Activated T-helper 1 cell treated with anti-CD3 and anti-CD28 coated beads, Interleukin-12 subunit alpha, Interleukin-12 subunit beta, Interleukin-2, Interleukin-4 antibody, amounts not matched to agents 30 ng/mL and 10 ng/mL and 1 ng/mL, durations not matched to agents 14 hours and 24 hours and 36 hours (primary cell): ENCODE measurements around the gene AAR2. TPM values are rescaled to one million over a fixed set of nuclear protein-coding genes. Genes with fewer than 3 reads are reported as not detected.
A peak's percentile ranks its signal among the peaks of the same experiment; 100 is the strongest.

Experiments used
- DNase-seq: peaks from one replicate; pipeline ENCODE4 v3.0.0; 2021; ENCODE audit warnings: low spot score
- H3K27ac Mint-ChIP-seq: one replicate; pipeline ENCODE4 v1.8.0; 2021; ENCODE audit warnings: mild to moderate bottlenecking, mixed read lengths
- H3K27me3 Mint-ChIP-seq: one replicate; pipeline ENCODE4 v1.8.0; 2022; ENCODE audit warnings: mild to moderate bottlenecking, moderate library complexity, mixed read lengths; ENCODE audit not compliant: insufficient read depth
- H3K36me3 Mint-ChIP-seq: one replicate; pipeline ENCODE4 v1.8.0; 2021; ENCODE audit warnings: low read depth, mixed read lengths
- H3K4me1 Mint-ChIP-seq: one replicate; pipeline ENCODE4 v1.8.0; 2021; ENCODE audit warnings: low read depth, mixed read lengths
- H3K4me3 Mint-ChIP-seq: one replicate; pipeline ENCODE4 v1.8.0; 2021; ENCODE audit warnings: mild to moderate bottlenecking, moderate library complexity, mixed read lengths
- H3K9me3 Mint-ChIP-seq: one replicate; pipeline ENCODE4 v1.8.0; 2021; ENCODE audit warnings: mixed read lengths
- intact Hi-C: fragments of 100-400 bp; cut with micrococcal nuclease; formaldehyde crosslinking; loops from one replicate; pipeline ENCODE4 v1.15.1; 2024
- total RNA-seq: library from RNA; stranded (reverse); gene quantifications from 2 replicates; pipeline ENCODE4 v1.2.3, GENCODE V29; 2022

Gene AAR2
- total RNA-seq, 1 donor from 2014 or later = 36.7 TPM

DNA sequence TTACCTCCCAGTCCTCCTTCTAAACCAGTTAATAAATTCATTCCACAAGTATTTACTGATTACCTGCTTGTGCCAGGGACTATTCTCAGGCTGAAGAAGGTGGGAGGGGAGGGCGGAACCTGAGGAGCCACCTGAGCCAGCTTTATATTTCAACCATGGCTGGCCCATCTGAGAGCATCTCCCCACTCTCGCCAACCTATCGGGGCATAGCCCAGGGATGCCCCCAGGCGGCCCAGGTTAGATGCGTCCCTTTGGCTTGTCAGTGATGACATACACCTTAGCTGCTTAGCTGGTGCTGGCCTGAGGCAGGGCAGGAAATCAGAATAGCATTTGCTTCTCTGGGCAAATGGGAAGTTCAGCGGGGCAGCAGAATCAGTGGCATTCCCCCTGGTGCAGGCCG lies 4.9 kb upstream of the AAR2 start:
- Mint-ChIP-seq H3K27ac (no peak overlapping the region), H3K4me1 (peaks cover 23% of the 10 kb centered on the region), H3K27me3 (peaks cover 3% of the 10 kb centered on the region), H3K4me3 (no peak overlapping the region), H3K9me3 (no peaks in the 10 kb centered on the region), H3K36me3 (no peaks in the 10 kb centered on the region)
- DNase-seq = no peak
- intact Hi-C loops = no loop called here

DNA sequence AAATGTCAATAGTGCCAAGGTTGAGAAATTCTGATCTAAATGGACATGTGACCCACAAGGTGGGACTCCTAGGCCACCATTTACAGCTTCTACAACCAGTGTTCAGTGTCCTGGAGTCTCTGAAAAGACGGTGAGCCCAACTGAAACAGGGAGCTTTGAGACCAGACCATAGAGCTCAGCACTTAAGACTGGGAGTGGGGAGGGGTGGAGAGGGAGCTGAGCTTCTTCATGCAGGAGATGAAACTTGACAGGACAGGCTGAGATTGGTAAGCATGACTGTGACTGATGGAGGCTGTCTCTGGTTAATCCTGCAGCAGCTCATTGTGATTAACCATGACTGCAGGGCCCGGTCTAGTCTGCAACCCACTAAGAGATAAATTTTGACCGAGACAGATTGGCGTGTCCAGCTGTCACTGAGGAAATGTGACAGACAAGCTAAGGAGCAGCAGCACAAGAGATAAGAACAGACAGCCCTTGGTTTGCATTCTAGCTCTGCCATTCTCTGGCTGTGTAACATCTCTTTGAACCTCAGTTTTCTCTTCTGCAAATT lies 1.4 kb upstream of the AAR2 start:
- Mint-ChIP-seq H3K27ac (no peak overlapping the region), H3K4me3 (peak overlapping the region; percentile 7), H3K9me3 (no peaks in the 10 kb centered on the region), H3K4me1 (peaks cover 35% of the 10 kb centered on the region), H3K27me3 (no peaks in the 10 kb centered on the region), H3K36me3 (peaks cover 17% of the 10 kb centered on the region)
- intact Hi-C loops = loop anchor here (5.0 kb wide), 1 partner anchor 512 kb away; the partner anchor contains the start of gene NDRG3
- DNase-seq = no peak

DNA sequence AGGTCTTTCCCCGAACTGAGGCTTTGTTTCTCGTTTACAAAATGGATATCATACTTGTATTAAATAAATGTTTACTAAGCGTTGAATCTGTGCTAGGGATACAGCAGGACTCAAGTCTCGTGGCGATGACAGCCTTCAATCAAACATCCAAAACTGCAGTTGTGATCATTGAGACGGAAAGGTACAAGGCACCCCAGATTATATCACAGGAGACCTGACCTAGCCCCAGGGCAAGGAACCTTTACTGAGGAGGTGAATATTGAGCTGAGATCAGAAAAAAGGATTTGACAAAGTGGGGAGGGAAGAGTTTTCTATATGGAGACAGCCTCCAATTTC lies 476 bp downstream of the AAR2 start:
- Mint-ChIP-seq H3K9me3 (no peaks in the 10 kb centered on the region), H3K27me3 (no peaks in the 10 kb centered on the region), H3K4me3 (peak overlapping the region; percentile 88), H3K27ac (peak overlapping the region; percentile 91), H3K36me3 (peaks cover 17% of the 10 kb centered on the region), H3K4me1 (peaks cover 30% of the 10 kb centered on the region)
- DNase-seq = no peak
- intact Hi-C loops = loop anchor here (1.0 to 5.0 kb wide), 2 partner anchors 186 to 511 kb away; partner anchors contain the start of gene NDRG3

DNA sequence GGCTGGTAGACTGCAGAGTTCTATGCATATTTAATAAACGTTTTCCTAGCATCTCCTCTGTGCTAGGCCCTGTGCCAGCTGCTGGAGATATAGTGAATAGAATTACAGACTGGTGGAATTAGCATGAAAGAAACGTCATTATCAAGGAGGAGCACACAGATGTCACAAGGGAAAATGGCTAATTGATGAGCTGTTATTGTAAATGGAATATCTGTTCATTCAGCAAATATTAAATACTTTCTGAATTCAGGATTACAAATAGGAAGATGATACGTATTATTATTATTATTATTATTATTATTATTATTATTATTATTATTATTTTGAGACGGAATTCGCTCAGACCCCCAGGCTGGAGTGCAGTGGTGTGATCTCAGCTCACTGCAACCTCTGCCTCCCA lies 1.2 kb downstream of the AAR2 start:
- Mint-ChIP-seq H3K9me3 (no peaks in the 10 kb centered on the region), H3K27me3 (no peaks in the 10 kb centered on the region), H3K4me1 (peaks cover 28% of the 10 kb centered on the region), H3K4me3 (peak overlapping the region; percentile 88), H3K36me3 (peaks cover 17% of the 10 kb centered on the region), H3K27ac (peak overlapping the region; percentile 91)
- intact Hi-C loops = loop anchor here (5.0 kb wide), 1 partner anchor 510 kb away; the partner anchor contains the start of gene NDRG3
- DNase-seq = no peak

- Mint-ChIP-seq H3K4me3 (peak overlapping the region; percentile 66), H3K27ac (no peak overlapping the region), H3K36me3 (peaks cover 17% of the 10 kb centered on the region), H3K9me3 (no peaks in the 10 kb centered on the region), H3K4me1 (peaks cover 23% of the 10 kb centered on the region), H3K27me3 (no peaks in the 10 kb centered on the region)
- DNase-seq = no peak
- intact Hi-C loops = loop anchor here (5.0 kb wide), 1 partner anchor 509 kb away; the partner anchor contains the start of gene NDRG3
Observed at GRCh38 chr20:36238153-36238552, 1.9 kb downstream of the AAR2 start.

DNA sequence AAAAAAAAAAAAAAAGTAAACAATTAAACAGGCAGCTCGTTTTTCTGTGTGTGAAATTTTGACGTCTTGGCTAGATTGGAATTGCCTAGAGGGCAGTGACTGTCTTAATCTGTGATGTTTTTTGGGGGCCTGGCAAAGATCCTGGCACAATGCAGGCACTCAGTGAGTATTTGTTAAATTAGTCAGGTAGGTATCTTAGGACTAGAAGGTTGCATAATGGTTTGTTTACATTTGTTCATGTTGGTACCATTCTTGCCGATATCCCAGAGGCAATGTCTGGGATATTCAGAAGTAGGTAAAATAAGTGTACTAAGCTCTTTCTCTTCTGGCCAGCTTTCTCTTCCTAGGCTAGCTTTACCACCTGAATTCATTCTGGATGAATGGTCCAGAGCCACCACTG lies 2.5 kb downstream of the AAR2 start:
- Mint-ChIP-seq H3K27me3 (no peaks in the 10 kb centered on the region), H3K36me3 (peaks cover 18% of the 10 kb centered on the region), H3K27ac (no peak overlapping the region), H3K4me3 (peak overlapping the region; percentile 59), H3K9me3 (no peaks in the 10 kb centered on the region), H3K4me1 (peaks cover 23% of the 10 kb centered on the region)
- intact Hi-C loops = loop anchor here (5.0 kb wide), 1 partner anchor 509 kb away; the partner anchor contains the start of gene NDRG3
- DNase-seq = no peak

- Mint-ChIP-seq H3K36me3 (peaks cover 27% of the 10 kb centered on the region), H3K9me3 (no peaks in the 10 kb centered on the region), H3K4me3 (no peak overlapping the region), H3K27me3 (no peaks in the 10 kb centered on the region), H3K4me1 (peaks cover 23% of the 10 kb centered on the region), H3K27ac (no peak overlapping the region)
- DNase-seq = no peak
- intact Hi-C loops = no loop called here
Observed at GRCh38 chr20:36240076-36240475, 3.8 kb downstream of the AAR2 start.

DNA sequence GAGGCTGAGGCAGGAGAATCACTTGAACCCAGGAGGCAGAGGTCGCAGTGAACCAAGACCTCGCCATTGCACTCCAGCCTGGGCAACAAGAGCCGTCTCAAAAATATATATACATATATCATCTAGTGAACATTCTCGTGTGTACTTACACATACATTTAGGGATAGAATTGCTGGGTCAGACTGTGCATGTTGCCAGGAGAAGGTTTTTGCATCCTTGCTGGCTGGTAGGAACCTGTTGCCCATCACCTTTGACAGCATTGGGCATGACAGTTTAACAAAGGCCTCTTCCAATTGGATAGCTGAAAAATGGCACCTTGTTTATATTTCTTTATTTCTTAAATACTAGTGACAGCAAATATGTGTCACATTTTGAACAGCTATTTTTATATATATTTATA lies 5.4 kb downstream of the AAR2 start:
- Mint-ChIP-seq H3K4me1 (peaks cover 23% of the 10 kb centered on the region), H3K4me3 (no peak overlapping the region), H3K27me3 (no peaks in the 10 kb centered on the region), H3K36me3 (peaks cover 35% of the 10 kb centered on the region), H3K27ac (no peak overlapping the region), H3K9me3 (no peaks in the 10 kb centered on the region)
- DNase-seq = no peak
- intact Hi-C loops = no loop called here

GRCh38 chr20:36243726-36244125 lies 7.4 kb downstream of the AAR2 start:
- DNase-seq = no peak
- Mint-ChIP-seq H3K27me3 (no peaks in the 10 kb centered on the region), H3K4me3 (no peak overlapping the region), H3K27ac (no peak overlapping the region), H3K4me1 (peaks cover 6% of the 10 kb centered on the region), H3K36me3 (peaks cover 41% of the 10 kb centered on the region), H3K9me3 (no peaks in the 10 kb centered on the region)
- intact Hi-C loops = no loop called here

GRCh38 chr20:36246401-36246800 lies 10.1 kb downstream of the AAR2 start:
- Mint-ChIP-seq H3K36me3 (peaks cover 38% of the 10 kb centered on the region), H3K27ac (no peak overlapping the region), H3K27me3 (no peaks in the 10 kb centered on the region), H3K4me1 (peaks cover 5% of the 10 kb centered on the region), H3K4me3 (no peak overlapping the region), H3K9me3 (no peaks in the 10 kb centered on the region)
- DNase-seq = no peak
- intact Hi-C loops = no loop called here

DNA sequence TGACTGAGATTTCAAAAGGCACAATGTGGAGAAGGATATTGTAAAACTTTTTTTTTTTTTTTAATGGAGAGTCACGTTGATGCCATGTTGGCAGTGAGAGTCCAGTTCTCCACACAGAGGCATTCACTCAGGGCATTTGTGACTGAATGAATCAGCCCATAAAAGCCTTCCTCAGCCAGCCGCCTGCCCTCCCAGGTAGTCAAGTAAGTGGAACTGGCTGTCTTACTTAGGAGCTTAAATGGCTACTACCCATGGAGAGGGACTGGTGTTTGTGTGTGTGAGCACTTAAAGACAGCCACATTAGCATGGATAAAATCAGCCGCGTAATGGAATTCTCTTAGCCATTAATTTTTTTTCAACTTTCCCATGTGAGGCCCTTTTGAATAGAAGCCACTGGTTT lies 12.6 kb downstream of the AAR2 start:
- intact Hi-C loops = no loop called here
- Mint-ChIP-seq H3K4me1 (peaks cover 9% of the 10 kb centered on the region), H3K36me3 (peaks cover 38% of the 10 kb centered on the region), H3K27ac (no peak overlapping the region), H3K9me3 (no peaks in the 10 kb centered on the region), H3K4me3 (no peak overlapping the region), H3K27me3 (no peaks in the 10 kb centered on the region)
- DNase-seq = no peak

- H3K4me3 Mint-ChIP-seq = no peak overlapping the region
- H3K36me3 Mint-ChIP-seq = peaks cover 36% of the 10 kb centered on the region
- H3K9me3 Mint-ChIP-seq = no peaks in the 10 kb centered on the region
- H3K27ac Mint-ChIP-seq = no peak overlapping the region
- DNase-seq = no peak
- intact Hi-C loops = no loop called here
- peaks cover 9% of the 10 kb centered on the region for H3K4me1 Mint-ChIP-seq
- no peaks in the 10 kb centered on the region for H3K27me3 Mint-ChIP-seq
Observed at GRCh38 chr20:36249450-36249849, 13.2 kb downstream of the AAR2 start.

DNA sequence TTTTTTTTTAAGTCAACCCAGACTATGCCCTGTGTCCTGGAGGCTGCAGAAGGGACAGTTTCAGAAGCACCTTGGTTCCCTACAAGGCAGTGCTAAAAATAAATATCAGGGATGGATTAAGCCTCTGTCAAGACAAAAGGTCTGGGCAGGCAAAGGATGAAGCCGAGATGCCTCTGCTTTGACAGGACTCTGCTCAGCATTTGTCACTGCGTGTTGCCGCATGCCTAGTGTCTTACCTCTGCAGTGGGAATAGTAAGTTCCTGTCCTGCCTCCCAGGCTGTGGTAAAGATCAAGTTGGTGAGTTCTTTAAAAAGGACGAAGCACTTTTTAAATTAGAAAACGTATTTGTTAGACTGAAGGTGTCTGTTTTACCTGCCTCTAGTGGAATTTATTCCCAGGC lies 15.1 kb downstream of the AAR2 start:
- H3K27ac Mint-ChIP-seq = no peak overlapping the region

GRCh38 chr20:36252511-36252910 lies 16.2 kb downstream of the AAR2 start:
- H3K9me3 Mint-ChIP-seq = no peaks in the 10 kb centered on the region
- intact Hi-C loops = no loop called here
- no peak for DNase-seq
- H3K27ac Mint-ChIP-seq = no peak overlapping the region
- H3K4me3 Mint-ChIP-seq = no peak overlapping the region
- peaks cover 9% of the 10 kb centered on the region for H3K4me1 Mint-ChIP-seq
- H3K27me3 Mint-ChIP-seq = no peaks in the 10 kb centered on the region
- H3K36me3 Mint-ChIP-seq = peaks cover 26% of the 10 kb centered on the region

More for the DNA sequence above, 15.1 kb downstream of the AAR2 start:
- Mint-ChIP-seq H3K9me3 (no peaks in the 10 kb centered on the region), H3K36me3 (peaks cover 29% of the 10 kb centered on the region), H3K4me3 (no peak overlapping the region), H3K27me3 (no peaks in the 10 kb centered on the region), H3K4me1 (peaks cover 9% of the 10 kb centered on the region)
- DNase-seq = no peak
- intact Hi-C loops = no loop called here
